ENCODE results near the gene FILIP1L. TPM values are rescaled to one million over a fixed set of nuclear protein-coding genes. Genes with fewer than 3 reads are reported as not detected.

Gene FILIP1L
- polyA plus RNA-seq, 1 of the 3 experiments (the other 2 are of a cell fraction) = 26.8 TPM

- no peak overlapping the region for H3K9ac ChIP-seq
- ChIA-PET POLR2A (no interaction called here), CTCF (interaction anchor here (1.1 to 1.9 kb wide), 2 partner anchors 32 to 390 kb away, joined by 3 to 4 read pairs; no protein-coding TSS in a partner anchor)
- H3K4me2 ChIP-seq = no peak overlapping the region
- peaks cover 49% of the 10 kb centered on the region for H3F3A ChIP-seq (replicated peaks; ENCODE audit: insufficient read depth)
- H3K9me3 ChIP-seq = no peaks in the 10 kb centered on the region
- peak overlapping the region in 1 of 2 experiments; percentile 81; a peak in 1 of 4 replicates for H3K27ac ChIP-seq (ENCODE audit: low read depth in 2 of 2, low read length in 1 of 2)
- peaks cover 0 to 69% of the 10 kb centered on the region in 2 experiments for H3K4me1 ChIP-seq (ENCODE audit: control insufficient read depth in 1 of 2, insufficient read depth in 2 of 2, low read depth in 1 of 2, low read length in 1 of 2)
- H3K36me3 ChIP-seq (replicated peaks in 1 of 2; ENCODE audit: control insufficient read depth in 1 of 2, insufficient read depth in 2 of 2, low read length in 1 of 2) = peaks cover 36 to 63% of the 10 kb centered on the region in 2 experiments
- peaks cover 88% of the 10 kb centered on the region for H3K79me2 ChIP-seq (ENCODE audit: insufficient read depth)
- H2AFZ ChIP-seq (ENCODE audit: low read depth) = no peak overlapping the region
- no peak for DNase-seq
- TF ChIP-seq POLR2AphosphoS5 (IDR thresholded peaks at IDR 0.05; ENCODE audit: low read depth, low read length) (no peak), FOXM1 (IDR thresholded peaks at IDR 0.05; ENCODE audit: low read depth) (no peak), MAX (IDR thresholded peaks at IDR 0.05; ENCODE audit: low read depth) (no peak)
- no peak overlapping the region for H3K4me3 ChIP-seq (ENCODE audit: low read depth in 2 of 2, low read length in 1 of 2)
- H3K27me3 ChIP-seq (ENCODE audit: insufficient read depth) = no peaks in the 10 kb centered on the region
- H3K9me2 ChIP-seq = no peaks in the 10 kb centered on the region
- H4K20me1 ChIP-seq (ENCODE audit: insufficient read depth) = 0 out of 2 replicates have a peak, but pooled peaks cover 4% of the 10 kb centered on the region
- WGBS (ENCODE audit: low lambda C conversion rate) = 98% methylated on average over 2 of the region's 2 CpGs
These were observed 250.0 kb downstream of the FILIP1L start for GRCh38 chr3:99864289-99864688.

GRCh38 chr3:99863588-99863987 lies 250.7 kb downstream of the FILIP1L start:
- H3K9me3 ChIP-seq = no peaks in the 10 kb centered on the region
- DNase-seq = no peak
- H3K9ac ChIP-seq = no peak overlapping the region
- no peak overlapping the region for H3K4me3 ChIP-seq (ENCODE audit: low read depth in 2 of 2, low read length in 1 of 2)
- H2AFZ ChIP-seq (ENCODE audit: low read depth) = no peak overlapping the region
- peaks cover 45% of the 10 kb centered on the region for H3F3A ChIP-seq (replicated peaks; ENCODE audit: insufficient read depth)
- no peaks in the 10 kb centered on the region for H3K27me3 ChIP-seq (ENCODE audit: insufficient read depth)
- peaks cover 2 to 69% of the 10 kb centered on the region in 2 experiments for H3K4me1 ChIP-seq (ENCODE audit: control insufficient read depth in 1 of 2, insufficient read depth in 2 of 2, low read depth in 1 of 2, low read length in 1 of 2)
- TF ChIP-seq CHD2 (IDR thresholded peaks at IDR 0.05; ENCODE audit: low read length, partially characterized antibody) = no peak
- TF ChIP-seq MEF2A (IDR thresholded peaks at IDR 0.05; ENCODE audit: borderline replicate concordance, low read depth) = no peak
- no peak for TF ChIP-seq PBX3 (IDR thresholded peaks at IDR 0.05)
- no peak for TF ChIP-seq FOXM1 (IDR thresholded peaks at IDR 0.05; ENCODE audit: low read depth)
- TF ChIP-seq TCF12 (IDR thresholded peaks at IDR 0.05) = no peak
- no peak for TF ChIP-seq RAD21 (IDR thresholded peaks at IDR 0.05; ENCODE audit: low read length)
- no peak for TF ChIP-seq NFIC (IDR thresholded peaks at IDR 0.05; ENCODE audit: borderline replicate concordance)
- no peak for TF ChIP-seq USF1 (IDR thresholded peaks at IDR 0.05; ENCODE audit: borderline replicate concordance, low read depth)
- no peak for TF ChIP-seq RCOR1 (IDR thresholded peaks at IDR 0.05; ENCODE audit: low read length)
- no peak for TF ChIP-seq MXI1 (IDR thresholded peaks at IDR 0.05; ENCODE audit: low read depth, low read length)
- no peak for TF ChIP-seq JUND (IDR thresholded peaks at IDR 0.05)
- no peak for TF ChIP-seq CTCF (IDR thresholded peaks at IDR 0.05)
- peaks cover 88% of the 10 kb centered on the region for H3K79me2 ChIP-seq (ENCODE audit: insufficient read depth)
- no peak overlapping the region for H3K4me2 ChIP-seq
- 96% methylated on average over 2 of the region's 2 CpGs for WGBS (ENCODE audit: low lambda C conversion rate)
- POLR2A ChIA-PET = no interaction called here
- CTCF ChIA-PET = interaction anchor here (1.9 kb wide), 1 partner anchor 391 kb away, joined by 4 read pairs; no protein-coding TSS in a partner anchor
- peaks cover 36 to 58% of the 10 kb centered on the region in 2 experiments for H3K36me3 ChIP-seq (replicated peaks in 1 of 2; ENCODE audit: control insufficient read depth in 1 of 2, insufficient read depth in 2 of 2, low read length in 1 of 2)
- no peaks in the 10 kb centered on the region for H3K9me2 ChIP-seq
- H3K27ac ChIP-seq (ENCODE audit: low read depth in 2 of 2, low read length in 1 of 2) = peak overlapping the region in 1 of 2 experiments; percentile 81; a peak in 2 of 4 replicates
- H4K20me1 ChIP-seq (ENCODE audit: insufficient read depth) = no peaks in the 10 kb centered on the region

Data from SK-N-SH (cell line).